ENCODE results near the gene SLC1A3.

The SLC1A3 gene

DNA sequence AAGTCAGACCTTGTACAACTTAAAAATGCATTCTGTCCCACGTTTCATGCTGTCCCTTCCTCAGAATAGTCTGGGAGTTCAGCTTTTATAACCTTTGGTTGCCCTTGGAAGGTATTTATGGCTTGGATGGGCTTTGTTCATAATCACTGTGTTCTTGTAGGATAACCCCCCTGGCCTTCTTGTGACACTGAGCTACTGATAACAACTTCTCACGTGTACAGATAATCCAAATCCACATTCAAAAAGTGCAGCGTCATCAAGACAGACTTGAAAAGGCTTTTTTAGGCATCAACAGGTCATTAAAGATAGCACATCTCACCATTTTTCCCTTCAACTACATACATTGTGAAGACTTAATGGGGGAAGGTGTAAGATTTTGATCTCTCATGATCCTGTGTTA is 42.0 kb downstream of the SLC1A3 start:
- Histone ChIP-seq H3K36me3 (ENCODE audit: insufficient read depth, low read length) (no peaks in the 10 kb centered on the region), H3K9ac (ENCODE audit: low read length) (no peak overlapping the region), H3K27ac (ENCODE audit: low read depth, low read length) (no peak overlapping the region), H3K4me3 (ENCODE audit: low read depth in 1 of 2, low read length in 2 of 2) (no peak overlapping the region), H3K27me3 (ENCODE audit: control insufficient read depth in 1 of 2, insufficient read depth in 2 of 2, low read length in 2 of 2) (no peaks in the 10 kb centered on the region), H3K9me3 (ENCODE audit: low read length) (no peaks in the 10 kb centered on the region), H3K4me1 (ENCODE audit: insufficient read depth, low read length) (no peaks in the 10 kb centered on the region)

- H3K9ac ChIP-seq (ENCODE audit: low read length), result no peak overlapping the region
- no peaks in the 10 kb centered on the region for H3K4me1 ChIP-seq (ENCODE audit: insufficient read depth, low read length)
- no peaks in the 10 kb centered on the region for H3K27me3 ChIP-seq (ENCODE audit: control insufficient read depth in 1 of 2, insufficient read depth in 2 of 2, low read length in 2 of 2)
- H3K36me3 ChIP-seq (ENCODE audit: insufficient read depth, low read length), result no peaks in the 10 kb centered on the region
- no peak overlapping the region for H3K4me3 ChIP-seq (ENCODE audit: low read depth in 1 of 2, low read length in 2 of 2)
- H3K27ac ChIP-seq (ENCODE audit: low read depth, low read length), result no peak overlapping the region
- no peaks in the 10 kb centered on the region for H3K9me3 ChIP-seq (ENCODE audit: low read length)
These were observed 45.6 kb downstream of the SLC1A3 start for GRCh38 chr5:36651761-36652685.

DNA sequence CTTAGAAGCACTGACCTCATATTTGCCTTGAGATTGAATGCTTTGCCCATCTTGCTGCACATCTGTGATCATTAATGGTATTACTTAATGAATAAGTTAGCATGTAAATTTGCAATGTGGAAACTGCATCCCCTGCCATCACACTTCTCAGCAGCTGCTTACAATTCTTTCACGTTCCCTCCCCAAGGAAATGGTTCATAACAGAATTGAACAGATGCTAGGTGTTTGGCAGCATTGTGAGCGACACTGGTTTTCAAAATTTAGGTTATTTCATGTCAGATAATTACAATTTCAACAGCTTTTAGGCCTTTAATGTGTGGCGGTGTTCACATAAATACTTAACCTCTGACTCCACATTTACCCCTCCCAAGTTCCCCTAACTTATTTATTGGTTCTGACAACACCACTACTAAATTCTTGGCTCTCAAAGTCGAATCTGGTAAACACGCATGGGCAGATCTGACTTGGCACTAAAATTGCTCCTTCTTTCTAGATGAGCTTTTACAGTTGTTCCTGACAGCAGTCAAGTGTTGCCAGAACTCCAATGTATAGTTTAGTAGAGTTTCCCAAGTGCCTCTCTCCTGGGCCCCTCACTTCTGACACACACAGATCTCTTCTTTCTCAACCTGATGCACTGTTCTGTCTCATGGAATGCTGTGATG is 46.8 kb downstream of the SLC1A3 start:
- Histone ChIP-seq H3K4me3 (ENCODE audit: low read depth in 1 of 2, low read length in 2 of 2) (no peak overlapping the region), H3K9me3 (ENCODE audit: low read length) (no peaks in the 10 kb centered on the region), H3K9ac (ENCODE audit: low read length) (no peak overlapping the region), H3K27ac (ENCODE audit: low read depth, low read length) (no peak overlapping the region), H3K27me3 (ENCODE audit: control insufficient read depth in 1 of 2, insufficient read depth in 2 of 2, low read length in 2 of 2) (no peaks in the 10 kb centered on the region), H3K36me3 (ENCODE audit: insufficient read depth, low read length) (no peaks in the 10 kb centered on the region), H3K4me1 (ENCODE audit: insufficient read depth, low read length) (peaks cover 8% of the 10 kb centered on the region)

DNA sequence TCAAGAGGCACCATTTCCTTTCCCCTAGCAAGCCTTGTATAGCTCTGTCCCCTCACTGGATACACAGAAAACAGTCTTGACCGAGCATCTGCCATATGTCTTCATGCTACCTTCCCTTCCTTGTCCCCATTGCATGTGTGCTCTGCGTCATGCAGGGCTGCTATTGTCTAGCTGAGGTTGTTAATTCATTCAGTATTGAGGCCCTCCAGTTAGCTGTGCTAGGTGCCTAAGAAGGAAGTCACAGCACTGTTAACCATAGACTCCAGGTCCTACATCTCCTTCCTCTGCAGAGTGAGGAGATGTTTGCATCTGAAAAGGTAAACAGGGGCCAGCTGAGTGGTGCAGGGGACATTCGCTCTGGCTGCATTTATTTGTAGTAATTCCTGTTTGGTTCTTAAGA is 48.2 kb downstream of the SLC1A3 start:
- no peaks in the 10 kb centered on the region for H3K9me3 ChIP-seq (ENCODE audit: low read length)

DNA sequence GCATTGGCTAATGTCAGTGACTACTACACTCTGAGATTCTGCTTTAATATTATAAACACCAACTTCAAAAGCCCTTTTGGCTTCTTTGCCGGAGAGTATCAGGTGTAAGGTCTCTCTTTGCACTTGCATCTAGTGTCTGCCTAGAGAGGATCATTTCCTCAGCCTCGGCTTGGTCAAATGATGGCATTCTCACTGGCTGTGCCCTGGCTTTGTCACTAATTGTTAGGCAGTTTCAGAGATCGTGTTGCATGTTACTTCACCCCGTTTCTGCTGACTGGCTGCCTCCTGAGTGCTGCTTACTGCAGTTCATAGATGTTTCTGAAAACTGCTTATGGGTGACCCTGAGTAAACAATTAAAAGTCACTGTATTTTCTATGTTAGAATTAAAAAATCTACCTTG is 48.8 kb downstream of the SLC1A3 start:
- Histone ChIP-seq H3K9ac (ENCODE audit: low read length) (no peak overlapping the region), H3K36me3 (ENCODE audit: insufficient read depth, low read length) (no peaks in the 10 kb centered on the region), H3K9me3 (ENCODE audit: low read length) (no peaks in the 10 kb centered on the region), H3K27ac (ENCODE audit: low read depth, low read length) (no peak overlapping the region), H3K4me1 (ENCODE audit: insufficient read depth, low read length) (peaks cover 9% of the 10 kb centered on the region), H3K4me3 (ENCODE audit: low read depth in 1 of 2, low read length in 2 of 2) (no peak overlapping the region), H3K27me3 (ENCODE audit: control insufficient read depth in 1 of 2, insufficient read depth in 2 of 2, low read length in 2 of 2) (no peaks in the 10 kb centered on the region)

More for the DNA sequence above, 48.2 kb downstream of the SLC1A3 start:
- H3K4me1 ChIP-seq (ENCODE audit: insufficient read depth, low read length), result peaks cover 9% of the 10 kb centered on the region
- no peaks in the 10 kb centered on the region for H3K27me3 ChIP-seq (ENCODE audit: control insufficient read depth in 1 of 2, insufficient read depth in 2 of 2, low read length in 2 of 2)
- no peaks in the 10 kb centered on the region for H3K36me3 ChIP-seq (ENCODE audit: insufficient read depth, low read length)
- H3K27ac ChIP-seq (ENCODE audit: low read depth, low read length), result no peak overlapping the region
- H3K4me3 ChIP-seq (ENCODE audit: low read depth in 1 of 2, low read length in 2 of 2), result no peak overlapping the region
- no peak overlapping the region for H3K9ac ChIP-seq (ENCODE audit: low read length)

GRCh38 chr5:36656556-36656955 is 50.1 kb downstream of the SLC1A3 start:
- H3K4me3 ChIP-seq (ENCODE audit: low read depth in 1 of 2, low read length in 2 of 2), result no peak overlapping the region
- H3K27ac ChIP-seq (ENCODE audit: low read depth, low read length), result no peak overlapping the region
- no peaks in the 10 kb centered on the region for H3K36me3 ChIP-seq (ENCODE audit: insufficient read depth, low read length)
- H3K9me3 ChIP-seq (ENCODE audit: low read length), result no peaks in the 10 kb centered on the region
- no peak overlapping the region for H3K9ac ChIP-seq (ENCODE audit: low read length)
- H3K4me1 ChIP-seq (ENCODE audit: insufficient read depth, low read length), result peaks cover 9% of the 10 kb centered on the region
- no peaks in the 10 kb centered on the region for H3K27me3 ChIP-seq (ENCODE audit: control insufficient read depth in 1 of 2, insufficient read depth in 2 of 2, low read length in 2 of 2)

GRCh38 chr5:36657563-36657995 is 51.2 kb downstream of the SLC1A3 start:
- H3K4me3 ChIP-seq (ENCODE audit: low read depth in 1 of 2, low read length in 2 of 2), result no peak overlapping the region
- H3K9ac ChIP-seq (ENCODE audit: low read length), result no peak overlapping the region
- no peaks in the 10 kb centered on the region for H3K9me3 ChIP-seq (ENCODE audit: low read length)
- H3K27ac ChIP-seq (ENCODE audit: low read depth, low read length), result no peak overlapping the region
- H3K4me1 ChIP-seq (ENCODE audit: insufficient read depth, low read length), result peaks cover 9% of the 10 kb centered on the region
- H3K36me3 ChIP-seq (ENCODE audit: insufficient read depth, low read length), result no peaks in the 10 kb centered on the region
- no peaks in the 10 kb centered on the region for H3K27me3 ChIP-seq (ENCODE audit: control insufficient read depth in 1 of 2, insufficient read depth in 2 of 2, low read length in 2 of 2)

GRCh38 chr5:36658038-36658756 is 51.8 kb downstream of the SLC1A3 start:
- H3K4me3 ChIP-seq (ENCODE audit: low read depth in 1 of 2, low read length in 2 of 2), result no peak overlapping the region
- no peaks in the 10 kb centered on the region for H3K9me3 ChIP-seq (ENCODE audit: low read length)
- H3K9ac ChIP-seq (ENCODE audit: low read length), result no peak overlapping the region
- no peaks in the 10 kb centered on the region for H3K27me3 ChIP-seq (ENCODE audit: control insufficient read depth in 1 of 2, insufficient read depth in 2 of 2, low read length in 2 of 2)
- peaks cover 9% of the 10 kb centered on the region for H3K4me1 ChIP-seq (ENCODE audit: insufficient read depth, low read length)
- H3K27ac ChIP-seq (ENCODE audit: low read depth, low read length), result no peak overlapping the region
- H3K36me3 ChIP-seq (ENCODE audit: insufficient read depth, low read length), result no peaks in the 10 kb centered on the region

GRCh38 chr5:36659411-36659810 is 53.0 kb downstream of the SLC1A3 start:
- H3K27ac ChIP-seq (ENCODE audit: low read depth, low read length), result no peak overlapping the region
- no peaks in the 10 kb centered on the region for H3K36me3 ChIP-seq (ENCODE audit: insufficient read depth, low read length)
- H3K4me3 ChIP-seq (ENCODE audit: low read depth in 1 of 2, low read length in 2 of 2), result no peak overlapping the region
- no peaks in the 10 kb centered on the region for H3K27me3 ChIP-seq (ENCODE audit: control insufficient read depth in 1 of 2, insufficient read depth in 2 of 2, low read length in 2 of 2)
- no peaks in the 10 kb centered on the region for H3K9me3 ChIP-seq (ENCODE audit: low read length)
- no peak overlapping the region for H3K9ac ChIP-seq (ENCODE audit: low read length)
- H3K4me1 ChIP-seq (ENCODE audit: insufficient read depth, low read length), result peaks cover 9% of the 10 kb centered on the region

GRCh38 chr5:36660397-36661049 is 54.1 kb downstream of the SLC1A3 start:
- Histone ChIP-seq H3K4me3 (ENCODE audit: low read depth in 1 of 2, low read length in 2 of 2) (no peak overlapping the region), H3K4me1 (ENCODE audit: insufficient read depth, low read length) (peaks cover 9% of the 10 kb centered on the region), H3K27ac (ENCODE audit: low read depth, low read length) (no peak overlapping the region), H3K27me3 (ENCODE audit: control insufficient read depth in 1 of 2, insufficient read depth in 2 of 2, low read length in 2 of 2) (no peaks in the 10 kb centered on the region), H3K36me3 (ENCODE audit: insufficient read depth, low read length) (no peaks in the 10 kb centered on the region), H3K9ac (ENCODE audit: low read length) (no peak overlapping the region), H3K9me3 (ENCODE audit: low read length) (no peaks in the 10 kb centered on the region)

All from muscle layer of colon (tissue), 2 donors.